Measurements from ENCODE around the gene TEX11.
"Not testable (repeated sequence)": the region's sequence is repeated elsewhere in the genome, so short reads cannot be mapped to it uniquely, and the experiment has no call there.

TEX11 gene

GRCh38 chrX:70720721-70721120, 187.8 kb downstream of the TEX11 start:
- no peaks in the 10 kb centered on the region for H3K36me3 ChIP-seq
- H3K27me3 ChIP-seq, result no peaks in the 10 kb centered on the region
- H3K4me3 ChIP-seq (ENCODE audit: low read depth in 1 of 2, low read length in 1 of 2), result no peak overlapping the region
- no peak for TF ChIP-seq CTCF (IDR thresholded peaks at IDR 0.05)
- no peaks in the 10 kb centered on the region for H3K9me3 ChIP-seq
- H3K4me1 ChIP-seq (ENCODE audit: control insufficient read depth in 1 of 2, insufficient read depth in 1 of 2, low read depth in 1 of 2, low read length in 1 of 2), result no peaks in the 10 kb centered on the region
- H3K27ac ChIP-seq, result no peak overlapping the region

GRCh38 chrX:70711336-70711735, 197.2 kb downstream of the TEX11 start:
- H3K27ac ChIP-seq, result not testable (repeated sequence)

GRCh38 chrX:70694339-70695122, 214.0 kb downstream of the TEX11 start:
- Histone ChIP-seq H3K4me1 (ENCODE audit: control insufficient read depth in 1 of 2, insufficient read depth in 1 of 2, low read depth in 1 of 2, low read length in 1 of 2) (no peaks in the 10 kb centered on the region), H3K27me3 (no peaks in the 10 kb centered on the region)
- TF ChIP-seq CTCF (IDR thresholded peaks at IDR 0.05), result no peak

More at GRCh38 chrX:70711336-70711735, 197.2 kb downstream of the TEX11 start:
- not testable (repeated sequence) for H3K4me1 ChIP-seq (ENCODE audit: control insufficient read depth in 1 of 2, insufficient read depth in 1 of 2, low read depth in 1 of 2, low read length in 1 of 2); H3K4me3 ChIP-seq (ENCODE audit: low read depth in 1 of 2, low read length in 1 of 2); H3K9me3 ChIP-seq; H3K36me3 ChIP-seq; H3K27me3 ChIP-seq

GRCh38 chrX:70679455-70679854, 229.1 kb downstream of the TEX11 start:
- not testable (repeated sequence) for H3K27ac ChIP-seq; H3K4me3 ChIP-seq (ENCODE audit: low read depth in 1 of 2, low read length in 1 of 2); H3K9me3 ChIP-seq; H3K4me1 ChIP-seq (ENCODE audit: control insufficient read depth in 1 of 2, insufficient read depth in 1 of 2, low read depth in 1 of 2, low read length in 1 of 2); H3K27me3 ChIP-seq; H3K36me3 ChIP-seq

More at GRCh38 chrX:70694339-70695122, 214.0 kb downstream of the TEX11 start:
- H3K4me3 ChIP-seq (ENCODE audit: low read depth in 1 of 2, low read length in 1 of 2), result no peak overlapping the region
- H3K27ac ChIP-seq, result no peak overlapping the region
- no peaks in the 10 kb centered on the region for H3K36me3 ChIP-seq
- no peaks in the 10 kb centered on the region for H3K9me3 ChIP-seq

GRCh38 chrX:70675284-70675683, 233.2 kb downstream of the TEX11 start:
- Histone ChIP-seq H3K4me1 (ENCODE audit: control insufficient read depth in 1 of 2, insufficient read depth in 1 of 2, low read depth in 1 of 2, low read length in 1 of 2) (no peaks in the 10 kb centered on the region), H3K36me3 (no peaks in the 10 kb centered on the region), H3K27me3 (no peaks in the 10 kb centered on the region), H3K27ac (no peak overlapping the region), H3K9me3 (no peaks in the 10 kb centered on the region), H3K4me3 (ENCODE audit: low read depth in 1 of 2, low read length in 1 of 2) (no peak overlapping the region)
- no peak for TF ChIP-seq CTCF (IDR thresholded peaks at IDR 0.05)

GRCh38 chrX:70672326-70672725, 236.2 kb downstream of the TEX11 start:
- Histone ChIP-seq H3K4me3 (ENCODE audit: low read depth in 1 of 2, low read length in 1 of 2) (no peak overlapping the region), H3K27me3 (peaks cover 3% of the 10 kb centered on the region), H3K27ac (no peak overlapping the region), H3K4me1 (ENCODE audit: control insufficient read depth in 1 of 2, insufficient read depth in 1 of 2, low read depth in 1 of 2, low read length in 1 of 2) (no peaks in the 10 kb centered on the region), H3K36me3 (no peaks in the 10 kb centered on the region), H3K9me3 (no peaks in the 10 kb centered on the region)
- TF ChIP-seq CTCF (IDR thresholded peaks at IDR 0.05), result no peak
